Measurements from ENCODE around the gene PPP1R15A.
"Not testable (repeated sequence)": the region's sequence is repeated elsewhere in the genome, so short reads cannot be mapped to it uniquely, and the experiment has no call there.

Gene PPP1R15A

DNA sequence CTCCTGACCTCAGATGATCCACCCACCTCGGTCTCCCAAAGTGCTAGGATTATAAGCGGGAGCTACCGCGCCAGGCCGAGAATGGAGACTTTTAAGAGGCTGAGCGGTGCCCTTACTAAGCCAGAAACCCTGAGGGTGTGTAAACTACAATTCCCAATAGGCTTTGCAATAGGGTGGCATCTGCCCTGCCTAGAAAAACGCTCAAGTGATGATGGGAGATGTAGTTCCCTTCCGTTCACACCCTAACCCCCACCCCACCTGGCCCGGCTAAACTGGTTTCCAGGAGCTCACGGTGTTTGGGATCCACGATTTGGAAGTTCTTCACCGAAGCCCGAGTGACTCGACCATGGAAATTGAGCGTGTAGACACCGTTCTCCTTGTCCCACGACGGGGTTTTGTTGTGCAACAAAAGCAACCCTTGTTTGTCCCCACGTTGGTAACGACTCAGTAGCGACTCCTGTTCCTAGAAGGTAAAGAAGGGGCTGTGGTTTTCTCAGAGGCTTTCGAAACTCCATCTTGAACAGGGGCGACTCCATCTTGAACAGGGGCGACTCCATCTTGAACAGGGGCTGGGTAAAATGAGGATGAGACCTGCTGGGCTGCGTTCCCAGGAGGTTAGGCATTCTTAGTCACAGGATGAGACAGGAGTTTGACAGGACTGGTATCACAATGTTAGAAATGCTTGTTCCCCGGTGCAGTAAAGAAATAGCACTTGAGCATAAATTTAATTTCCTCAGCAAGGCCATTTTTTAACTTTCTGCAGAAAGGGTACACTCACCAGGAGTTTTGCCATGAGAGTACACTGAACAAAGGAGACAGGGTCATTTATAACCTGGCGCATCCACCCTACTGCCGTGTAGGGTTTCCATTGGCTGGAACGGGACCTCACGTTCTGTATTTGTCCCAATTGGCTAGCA lies 9.8 kb downstream of the PPP1R15A start:
- DNase-seq (ENCODE audit: low read depth, low spot score), result no peak
- no peak overlapping the region for H3K4me3 ChIP-seq (ENCODE audit: low read depth, low read length)
- ChIA-PET POLR2A (interaction anchor here (0.7 to 1.4 kb wide), 7 partner anchors 61 to 314 kb away, joined by 3 to 6 read pairs (median 4); partner anchors contain the start of genes GYS1 and RUVBL2), CTCF (interaction anchor here (0.7 to 1.3 kb wide), 4 partner anchors 11 to 87 kb away, joined by 3 to 5 read pairs (median 3); no protein-coding TSS in a partner anchor)
- TF ChIP-seq, protein P1, sequence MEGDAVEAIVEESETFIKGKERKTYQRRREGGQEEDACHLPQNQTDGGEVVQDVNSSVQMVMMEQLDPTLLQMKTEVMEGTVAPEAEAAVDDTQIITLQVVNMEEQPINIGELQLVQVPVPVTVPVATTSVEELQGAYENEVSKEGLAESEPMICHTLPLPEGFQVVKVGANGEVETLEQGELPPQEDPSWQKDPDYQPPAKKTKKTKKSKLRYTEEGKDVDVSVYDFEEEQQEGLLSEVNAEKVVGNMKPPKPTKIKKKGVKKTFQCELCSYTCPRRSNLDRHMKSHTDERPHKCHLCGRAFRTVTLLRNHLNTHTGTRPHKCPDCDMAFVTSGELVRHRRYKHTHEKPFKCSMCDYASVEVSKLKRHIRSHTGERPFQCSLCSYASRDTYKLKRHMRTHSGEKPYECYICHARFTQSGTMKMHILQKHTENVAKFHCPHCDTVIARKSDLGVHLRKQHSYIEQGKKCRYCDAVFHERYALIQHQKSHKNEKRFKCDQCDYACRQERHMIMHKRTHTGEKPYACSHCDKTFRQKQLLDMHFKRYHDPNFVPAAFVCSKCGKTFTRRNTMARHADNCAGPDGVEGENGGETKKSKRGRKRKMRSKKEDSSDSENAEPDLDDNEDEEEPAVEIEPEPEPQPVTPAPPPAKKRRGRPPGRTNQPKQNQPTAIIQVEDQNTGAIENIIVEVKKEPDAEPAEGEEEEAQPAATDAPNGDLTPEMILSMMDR (IDR thresholded peaks at IDR 0.05; ENCODE audit: insufficient read depth, low read length, missing control alignments), result no peak

DNA sequence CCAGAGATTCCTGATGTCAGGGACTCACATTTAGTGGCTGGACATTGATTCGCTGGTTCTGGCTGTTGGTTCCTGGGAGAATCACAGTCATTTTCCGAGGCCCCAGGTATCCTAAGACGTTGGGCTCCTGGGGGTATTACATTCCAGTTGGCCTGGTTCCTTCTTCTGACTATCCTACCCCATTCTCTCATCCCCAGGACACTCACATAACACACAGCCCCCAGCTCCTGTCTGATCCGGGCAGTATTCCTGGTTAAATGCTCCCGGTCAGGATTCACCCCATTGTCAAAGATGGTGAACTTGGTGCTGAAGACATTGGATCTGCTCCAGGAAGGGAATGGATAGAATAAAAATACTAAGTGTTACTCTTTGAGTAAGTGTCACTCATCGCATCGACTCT lies 11.5 kb downstream of the PPP1R15A start:
- no peak overlapping the region for H3K4me3 ChIP-seq (ENCODE audit: low read depth, low read length)
- ChIA-PET POLR2A (interaction anchor here (1.4 kb wide), 1 partner anchor 83 kb away, joined by 4 read pairs; no protein-coding TSS in a partner anchor), CTCF (no interaction called here)
- no peak for DNase-seq (ENCODE audit: low read depth, low spot score)
- TF ChIP-seq, protein P1 (IDR thresholded peaks at IDR 0.05; ENCODE audit: insufficient read depth, low read length, missing control alignments), result no peak

DNA sequence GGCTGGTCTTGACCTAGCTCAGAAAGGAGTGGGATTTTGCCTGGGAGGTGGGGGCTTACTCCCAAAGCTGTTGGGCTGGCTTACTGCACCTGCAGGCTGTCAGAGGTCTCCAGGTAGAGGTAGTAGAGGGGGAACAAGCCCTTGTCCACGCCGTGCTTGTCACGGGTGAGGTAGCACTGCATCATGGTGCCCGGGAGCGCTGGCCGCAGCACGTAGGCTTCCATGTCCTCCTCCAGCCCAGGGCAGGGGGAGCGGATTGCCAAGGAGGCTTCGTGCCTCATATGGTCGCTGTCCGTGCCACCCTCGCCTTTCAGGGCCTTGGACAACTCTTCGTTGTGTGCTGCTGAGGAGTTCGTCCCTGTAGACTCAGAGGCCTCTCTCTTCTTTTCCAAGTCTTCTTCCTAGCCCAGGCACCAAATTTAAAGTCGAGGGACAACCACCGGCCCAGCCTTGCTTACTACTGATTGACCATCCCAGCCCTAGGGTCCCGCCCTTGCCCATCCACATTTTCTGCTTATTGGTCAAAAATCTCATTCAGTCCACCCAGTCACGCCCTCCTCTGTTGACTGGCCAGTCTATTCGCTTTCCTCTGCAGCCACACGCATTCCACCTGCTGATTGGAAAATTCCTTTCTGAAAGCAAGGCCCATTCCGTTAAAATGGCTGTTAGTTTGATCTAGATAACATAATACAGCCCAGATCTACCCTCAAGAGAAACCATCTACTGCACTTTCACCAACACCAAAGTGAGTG lies 15.8 kb downstream of the PPP1R15A start:
- ChIA-PET CTCF (no interaction called here), POLR2A (no interaction called here)
- DNase-seq (ENCODE audit: low read depth, low spot score), result no peak
- no peak overlapping the region for H3K4me3 ChIP-seq (ENCODE audit: low read depth, low read length)
- TF ChIP-seq, protein P1 (IDR thresholded peaks at IDR 0.05; ENCODE audit: insufficient read depth, low read length, missing control alignments), result no peak

DNA sequence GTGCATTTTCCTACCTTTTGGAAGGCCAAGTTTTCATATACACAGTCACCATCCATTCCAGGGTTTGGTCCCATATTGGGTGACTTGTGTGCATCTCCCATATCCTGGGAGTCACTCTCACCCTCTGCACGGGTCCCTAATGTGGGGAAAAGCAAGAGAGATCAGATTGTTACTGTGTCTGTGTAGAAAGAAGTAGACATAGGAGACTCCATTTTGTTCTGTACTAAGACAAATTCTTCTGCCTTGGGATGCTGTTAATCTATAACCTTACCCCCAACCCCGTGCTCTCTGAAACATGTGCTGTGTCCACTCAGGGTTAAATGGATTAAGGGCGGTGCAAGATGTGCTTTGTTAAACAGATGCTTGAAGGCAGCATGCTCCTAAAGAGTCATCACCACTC lies 17.3 kb downstream of the PPP1R15A start:
- DNase-seq (ENCODE audit: low read depth, low spot score); H3K4me3 ChIP-seq (ENCODE audit: low read depth, low read length); POLR2A ChIA-PET; CTCF ChIA-PET: not testable (repeated sequence)

DNA sequence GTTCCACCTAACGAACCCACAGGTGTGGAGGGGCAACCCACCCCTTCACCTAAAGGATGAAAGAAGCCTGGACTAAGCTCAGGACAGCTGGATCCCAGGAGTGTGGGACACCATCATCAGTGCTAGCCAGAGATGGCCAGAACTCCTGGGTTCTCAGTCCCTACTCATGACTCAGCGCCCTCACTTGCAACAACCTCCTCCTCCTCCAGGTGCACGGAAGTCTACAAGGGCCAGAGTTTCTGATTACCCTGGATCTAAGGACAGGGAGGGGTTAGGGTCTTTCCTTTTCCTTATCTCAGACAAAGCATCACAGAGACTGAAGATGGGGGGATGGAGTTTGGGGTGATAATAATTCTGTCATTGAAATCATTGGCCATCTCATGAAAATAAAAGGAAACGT lies 18.3 kb downstream of the PPP1R15A start:
- ChIA-PET POLR2A (no interaction called here), CTCF (no interaction called here)
- H3K4me3 ChIP-seq (ENCODE audit: low read depth, low read length), result no peak overlapping the region
- DNase-seq (ENCODE audit: low read depth, low spot score), result no peak
- TF ChIP-seq, protein P1 (IDR thresholded peaks at IDR 0.05; ENCODE audit: insufficient read depth, low read length, missing control alignments), result no peak

DNA sequence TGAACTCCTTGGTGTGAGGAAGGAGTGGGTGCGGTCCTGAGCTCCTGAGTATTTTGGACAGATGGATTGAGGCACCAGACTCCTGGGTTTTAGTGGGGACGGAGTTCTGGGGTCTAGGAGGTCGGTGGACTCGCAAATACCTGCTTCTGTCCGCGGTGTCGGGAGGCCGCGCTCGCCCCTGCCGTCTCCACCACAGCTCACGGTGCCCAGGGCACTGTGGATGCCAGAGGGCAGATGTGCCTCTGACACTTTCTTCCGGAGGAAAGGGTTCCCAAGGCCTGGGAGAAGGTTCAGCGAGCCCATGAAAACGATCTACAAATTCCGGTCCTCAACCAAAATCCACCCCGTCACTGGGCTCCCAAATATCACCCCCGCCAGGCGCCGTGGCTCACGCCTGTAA lies 23.0 kb downstream of the PPP1R15A start:
- TF ChIP-seq, protein P1 (IDR thresholded peaks at IDR 0.05; ENCODE audit: insufficient read depth, low read length, missing control alignments), result no peak
- CTCF ChIA-PET, result interaction anchor here (1.4 kb wide), 1 partner anchor 15 kb away, joined by 3 read pairs; no protein-coding TSS in a partner anchor
- H3K4me3 ChIP-seq (ENCODE audit: low read depth, low read length), result no peak overlapping the region
- POLR2A ChIA-PET, result no interaction called here
- no peak for DNase-seq (ENCODE audit: low read depth, low spot score)
